ENCODE measurements around the gene TTC28. TPM values are rescaled to one million over a fixed set of nuclear protein-coding genes. Genes with fewer than 3 reads are reported as not detected.

TTC28 gene
- total RNA-seq, 1 donor from 2014 or later: 46.2 TPM

- no peak overlapping the region for H3K4me3 Mint-ChIP-seq
- no peak overlapping the region for H3K4me3 ChIP-seq
Observed at GRCh38 chr22:28351476-28351875, 328.2 kb downstream of the TTC28 start.

DNA sequence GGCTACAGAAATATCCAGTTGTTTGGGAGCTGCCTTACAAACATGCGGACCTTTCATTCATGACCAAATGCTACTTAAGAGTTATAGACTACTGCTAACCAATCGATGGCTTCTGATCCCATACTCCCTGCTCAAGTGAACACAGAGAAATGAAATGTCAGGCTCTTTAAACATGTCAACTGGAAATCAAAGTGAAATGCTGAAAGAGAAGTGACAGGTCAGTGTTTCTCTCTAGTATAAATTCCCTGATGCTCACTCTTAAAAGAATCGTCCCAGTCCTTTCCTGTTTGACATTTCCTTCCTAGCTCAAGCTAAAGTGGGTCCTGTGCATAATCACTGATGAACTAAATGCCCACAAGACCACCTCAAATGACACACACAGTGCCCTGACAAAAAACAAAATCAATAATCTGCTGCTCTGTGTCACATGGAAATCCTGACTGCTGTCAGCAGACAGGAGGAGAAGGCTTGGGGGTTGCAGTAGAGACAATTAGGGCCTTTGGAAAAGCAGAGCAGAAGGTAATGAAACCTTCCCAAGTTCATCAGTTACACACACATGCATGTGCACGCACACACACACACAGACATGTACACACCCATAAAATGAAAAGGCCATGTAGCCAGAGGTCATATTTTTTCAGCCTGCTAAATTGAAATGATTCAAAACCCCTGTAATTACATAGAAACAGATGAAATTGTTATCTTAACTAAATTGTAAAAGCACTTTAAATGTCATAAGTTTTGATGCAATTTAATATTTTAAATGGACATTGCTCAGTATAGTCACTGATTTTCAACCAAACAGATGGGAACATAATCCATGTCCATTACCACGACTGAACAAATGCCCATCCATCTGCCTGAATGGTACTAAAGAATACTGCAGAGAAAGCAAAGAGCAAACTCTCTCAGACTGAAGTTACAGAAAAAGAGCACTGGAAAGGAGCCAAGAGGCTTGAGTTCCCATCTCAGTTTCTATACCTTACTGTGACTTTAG is 330.7 kb downstream of the TTC28 start:
- no peaks in the 10 kb centered on the region for H3K36me3 Mint-ChIP-seq
- DNase-seq (ENCODE audit: low spot score): no peak
- Histone ChIP-seq H3K27me3 (no peaks in the 10 kb centered on the region), H3K9me3 (ENCODE audit: low read depth) (no peaks in the 10 kb centered on the region), H3K79me2 (ENCODE audit: low read depth) (no peaks in the 10 kb centered on the region), H3K4me2 (no peak overlapping the region), H3K4me1 (no peaks in the 10 kb centered on the region), H3K36me3 (no peaks in the 10 kb centered on the region), H3F3A (ENCODE audit: low read depth) (no peaks in the 10 kb centered on the region), H4K20me1 (ENCODE audit: low read depth) (peaks cover 3% of the 10 kb centered on the region), H3K27ac (no peak overlapping the region), H3K4me3 (no peak overlapping the region), H2AFZ (replicated peaks) (no peak overlapping the region), H3K9ac (no peak overlapping the region)
- no peaks in the 10 kb centered on the region for H3K27me3 Mint-ChIP-seq (ENCODE audit: insufficient read depth, low read depth)
- H3K4me3 Mint-ChIP-seq: no peak overlapping the region
- peaks cover 43% of the 10 kb centered on the region for H3K4me1 Mint-ChIP-seq
- TF ChIP-seq, protein P1, sequence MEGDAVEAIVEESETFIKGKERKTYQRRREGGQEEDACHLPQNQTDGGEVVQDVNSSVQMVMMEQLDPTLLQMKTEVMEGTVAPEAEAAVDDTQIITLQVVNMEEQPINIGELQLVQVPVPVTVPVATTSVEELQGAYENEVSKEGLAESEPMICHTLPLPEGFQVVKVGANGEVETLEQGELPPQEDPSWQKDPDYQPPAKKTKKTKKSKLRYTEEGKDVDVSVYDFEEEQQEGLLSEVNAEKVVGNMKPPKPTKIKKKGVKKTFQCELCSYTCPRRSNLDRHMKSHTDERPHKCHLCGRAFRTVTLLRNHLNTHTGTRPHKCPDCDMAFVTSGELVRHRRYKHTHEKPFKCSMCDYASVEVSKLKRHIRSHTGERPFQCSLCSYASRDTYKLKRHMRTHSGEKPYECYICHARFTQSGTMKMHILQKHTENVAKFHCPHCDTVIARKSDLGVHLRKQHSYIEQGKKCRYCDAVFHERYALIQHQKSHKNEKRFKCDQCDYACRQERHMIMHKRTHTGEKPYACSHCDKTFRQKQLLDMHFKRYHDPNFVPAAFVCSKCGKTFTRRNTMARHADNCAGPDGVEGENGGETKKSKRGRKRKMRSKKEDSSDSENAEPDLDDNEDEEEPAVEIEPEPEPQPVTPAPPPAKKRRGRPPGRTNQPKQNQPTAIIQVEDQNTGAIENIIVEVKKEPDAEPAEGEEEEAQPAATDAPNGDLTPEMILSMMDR (IDR thresholded peaks at IDR 0.05): no peak
- TF ChIP-seq EZH2 (IDR thresholded peaks at IDR 0.05): no peak
- no peak for TF ChIP-seq EZH2phosphoT487 (IDR thresholded peaks at IDR 0.05)
- no peak overlapping the region for H3K27ac Mint-ChIP-seq
- no peaks in the 10 kb centered on the region for H3K9me3 Mint-ChIP-seq

More at GRCh38 chr22:28351476-28351875, 328.2 kb downstream of the TTC28 start:
- H3K4me2 ChIP-seq: no peak overlapping the region
- no peaks in the 10 kb centered on the region for H3K27me3 ChIP-seq
- H3K36me3 ChIP-seq: no peaks in the 10 kb centered on the region
- H3K9me3 Mint-ChIP-seq: no peaks in the 10 kb centered on the region
- no peaks in the 10 kb centered on the region for H3K27me3 Mint-ChIP-seq (ENCODE audit: insufficient read depth, low read depth)
- no peaks in the 10 kb centered on the region for H3K9me3 ChIP-seq (ENCODE audit: low read depth)
- no peak for TF ChIP-seq EZH2 (IDR thresholded peaks at IDR 0.05)
- TF ChIP-seq EZH2phosphoT487 (IDR thresholded peaks at IDR 0.05): no peak
- TF ChIP-seq, protein P1 (IDR thresholded peaks at IDR 0.05): no peak
- H4K20me1 ChIP-seq (ENCODE audit: low read depth): no peaks in the 10 kb centered on the region
- H3F3A ChIP-seq (ENCODE audit: low read depth): no peaks in the 10 kb centered on the region
- no peak for DNase-seq (ENCODE audit: low spot score)
- H3K9ac ChIP-seq: no peak overlapping the region
- no peak overlapping the region for H3K27ac Mint-ChIP-seq
- peaks cover 40% of the 10 kb centered on the region for H3K4me1 Mint-ChIP-seq
- no peaks in the 10 kb centered on the region for H3K36me3 Mint-ChIP-seq
- no peak overlapping the region for H2AFZ ChIP-seq (replicated peaks)
- no peak overlapping the region for H3K27ac ChIP-seq
- no peaks in the 10 kb centered on the region for H3K79me2 ChIP-seq (ENCODE audit: low read depth)
- H3K4me1 ChIP-seq: no peaks in the 10 kb centered on the region

GRCh38 chr22:28346308-28346707 is 333.3 kb downstream of the TTC28 start:
- no peak overlapping the region for H3K27ac ChIP-seq
- H3K9me3 ChIP-seq (ENCODE audit: low read depth): no peaks in the 10 kb centered on the region
- no peak overlapping the region for H3K9ac ChIP-seq
- Mint-ChIP-seq H3K4me3 (no peak overlapping the region), H3K36me3 (no peaks in the 10 kb centered on the region), H3K27me3 (ENCODE audit: insufficient read depth, low read depth) (no peaks in the 10 kb centered on the region), H3K4me1 (peaks cover 33% of the 10 kb centered on the region), H3K27ac (no peak overlapping the region), H3K9me3 (no peaks in the 10 kb centered on the region)
- no peak for DNase-seq (ENCODE audit: low spot score)
- no peak overlapping the region for H3K4me2 ChIP-seq
- H3K79me2 ChIP-seq (ENCODE audit: low read depth): peaks cover 4% of the 10 kb centered on the region
- H3K4me1 ChIP-seq: no peaks in the 10 kb centered on the region
- H3K27me3 ChIP-seq: no peaks in the 10 kb centered on the region
- no peaks in the 10 kb centered on the region for H3K36me3 ChIP-seq
- no peak overlapping the region for H3K4me3 ChIP-seq
- no peak overlapping the region for H2AFZ ChIP-seq (replicated peaks)
- peaks cover 3% of the 10 kb centered on the region for H4K20me1 ChIP-seq (ENCODE audit: low read depth)
- H3F3A ChIP-seq (ENCODE audit: low read depth): no peaks in the 10 kb centered on the region
- TF ChIP-seq, protein P1 (IDR thresholded peaks at IDR 0.05): no peak
- TF ChIP-seq EZH2 (IDR thresholded peaks at IDR 0.05): no peak
- TF ChIP-seq EZH2phosphoT487 (IDR thresholded peaks at IDR 0.05): no peak
